AG10803 (cell line): Measurements from ENCODE around the gene IL21R.

Source experiments
- DNase-seq: peaks from one replicate; pipeline ENCODE4 v3.0.0; 2010; ENCODE audit warnings: low read depth
- H3K4me3 ChIP-seq: 2 replicates; pipeline ENCODE4 v1.5.1; 2011; ENCODE audit warnings: mild to moderate bottlenecking, low read length, control low read depth
- TF ChIP-seq, protein P1 (sequence below): conservative IDR thresholded peaks from 2 replicates; pipeline ENCODE4 v1.5.1; 2011; ENCODE audit warnings: mild to moderate bottlenecking, low read length, control low read depth, inconsistent platforms

IL21R gene

DNA sequence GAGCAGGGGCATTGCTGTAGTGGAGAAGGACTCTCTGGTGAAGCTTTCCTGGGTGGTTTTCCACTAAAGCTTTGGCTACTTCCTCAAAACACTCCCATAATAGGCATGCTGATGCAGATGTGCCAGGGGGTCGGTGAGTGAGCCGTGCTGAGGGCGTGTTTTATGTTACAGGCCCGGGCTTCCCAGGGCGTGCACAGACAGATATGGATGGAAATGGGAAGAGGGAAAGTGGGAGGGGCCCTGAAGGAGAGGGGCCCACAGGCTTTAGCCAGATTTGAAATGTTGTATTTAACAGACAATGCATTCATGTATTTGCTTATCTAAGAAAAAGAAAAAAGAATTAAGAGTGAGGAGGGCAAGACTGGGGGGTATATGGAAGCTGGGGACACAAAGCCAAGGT, 56.3 kb downstream of the IL21R start:
- TF ChIP-seq, protein P1, sequence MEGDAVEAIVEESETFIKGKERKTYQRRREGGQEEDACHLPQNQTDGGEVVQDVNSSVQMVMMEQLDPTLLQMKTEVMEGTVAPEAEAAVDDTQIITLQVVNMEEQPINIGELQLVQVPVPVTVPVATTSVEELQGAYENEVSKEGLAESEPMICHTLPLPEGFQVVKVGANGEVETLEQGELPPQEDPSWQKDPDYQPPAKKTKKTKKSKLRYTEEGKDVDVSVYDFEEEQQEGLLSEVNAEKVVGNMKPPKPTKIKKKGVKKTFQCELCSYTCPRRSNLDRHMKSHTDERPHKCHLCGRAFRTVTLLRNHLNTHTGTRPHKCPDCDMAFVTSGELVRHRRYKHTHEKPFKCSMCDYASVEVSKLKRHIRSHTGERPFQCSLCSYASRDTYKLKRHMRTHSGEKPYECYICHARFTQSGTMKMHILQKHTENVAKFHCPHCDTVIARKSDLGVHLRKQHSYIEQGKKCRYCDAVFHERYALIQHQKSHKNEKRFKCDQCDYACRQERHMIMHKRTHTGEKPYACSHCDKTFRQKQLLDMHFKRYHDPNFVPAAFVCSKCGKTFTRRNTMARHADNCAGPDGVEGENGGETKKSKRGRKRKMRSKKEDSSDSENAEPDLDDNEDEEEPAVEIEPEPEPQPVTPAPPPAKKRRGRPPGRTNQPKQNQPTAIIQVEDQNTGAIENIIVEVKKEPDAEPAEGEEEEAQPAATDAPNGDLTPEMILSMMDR, result no peak
- no peak for DNase-seq

DNA sequence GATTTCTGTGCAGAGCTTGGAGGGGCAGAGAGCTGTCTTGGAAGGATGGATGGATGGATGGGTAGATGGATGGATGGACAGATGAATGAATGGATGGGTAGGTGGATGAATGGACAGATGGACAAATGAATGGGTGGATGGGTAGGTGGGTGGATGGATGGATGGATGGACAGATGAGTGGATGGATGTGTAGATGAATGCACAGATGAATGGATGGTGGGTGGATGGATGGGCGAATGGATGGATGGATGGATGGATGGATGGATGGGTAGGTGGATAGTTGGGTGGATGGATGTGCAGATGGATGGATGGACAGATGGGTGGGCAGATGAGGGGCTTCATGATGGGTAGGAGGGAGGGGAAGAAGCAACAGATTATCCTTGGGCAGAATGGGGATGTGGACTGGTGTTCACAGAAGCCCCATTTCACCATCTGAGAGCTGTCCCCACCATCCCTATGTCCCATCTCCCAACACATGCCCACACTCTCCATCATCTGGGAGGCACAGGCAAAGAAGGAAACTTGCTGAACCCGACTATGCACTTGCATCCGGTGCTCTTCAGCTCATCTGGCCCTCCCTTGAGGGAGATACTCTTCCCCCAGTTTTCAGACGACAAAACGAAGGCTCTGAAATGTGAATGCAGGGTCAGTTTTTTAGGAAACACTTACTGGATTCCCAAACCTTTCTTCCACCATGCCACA, 57.2 kb downstream of the IL21R start:
- DNase-seq, result no peak

More for the DNA sequence above, 56.3 kb downstream of the IL21R start:
- H3K4me3 ChIP-seq, result no peak overlapping the region

DNA sequence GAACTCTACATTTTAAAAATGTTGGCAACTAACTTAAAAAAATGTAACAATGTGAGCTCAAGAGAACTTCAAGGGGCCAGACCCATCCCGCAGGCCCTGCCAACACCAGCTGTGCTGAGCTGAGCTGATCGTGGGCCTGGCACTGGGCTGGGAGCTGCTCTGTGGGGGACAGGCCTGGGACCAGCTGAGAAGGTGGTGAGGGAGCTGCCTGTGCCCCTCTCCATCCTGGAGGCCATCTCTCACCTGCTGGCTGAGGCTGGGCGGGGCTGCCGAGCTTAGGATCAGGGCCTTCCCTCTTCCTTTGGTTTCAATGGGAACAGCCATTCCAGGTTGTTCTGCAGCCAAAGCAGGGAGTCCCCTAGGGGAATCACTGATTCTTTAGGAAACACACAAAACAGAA, 58.2 kb downstream of the IL21R start:
- DNase-seq, result no peak
- H3K4me3 ChIP-seq, result no peak overlapping the region
- TF ChIP-seq, protein P1, result no peak

More for the DNA sequence above, 57.2 kb downstream of the IL21R start:
- TF ChIP-seq, protein P1, result no peak
- no peak overlapping the region for H3K4me3 ChIP-seq

DNA sequence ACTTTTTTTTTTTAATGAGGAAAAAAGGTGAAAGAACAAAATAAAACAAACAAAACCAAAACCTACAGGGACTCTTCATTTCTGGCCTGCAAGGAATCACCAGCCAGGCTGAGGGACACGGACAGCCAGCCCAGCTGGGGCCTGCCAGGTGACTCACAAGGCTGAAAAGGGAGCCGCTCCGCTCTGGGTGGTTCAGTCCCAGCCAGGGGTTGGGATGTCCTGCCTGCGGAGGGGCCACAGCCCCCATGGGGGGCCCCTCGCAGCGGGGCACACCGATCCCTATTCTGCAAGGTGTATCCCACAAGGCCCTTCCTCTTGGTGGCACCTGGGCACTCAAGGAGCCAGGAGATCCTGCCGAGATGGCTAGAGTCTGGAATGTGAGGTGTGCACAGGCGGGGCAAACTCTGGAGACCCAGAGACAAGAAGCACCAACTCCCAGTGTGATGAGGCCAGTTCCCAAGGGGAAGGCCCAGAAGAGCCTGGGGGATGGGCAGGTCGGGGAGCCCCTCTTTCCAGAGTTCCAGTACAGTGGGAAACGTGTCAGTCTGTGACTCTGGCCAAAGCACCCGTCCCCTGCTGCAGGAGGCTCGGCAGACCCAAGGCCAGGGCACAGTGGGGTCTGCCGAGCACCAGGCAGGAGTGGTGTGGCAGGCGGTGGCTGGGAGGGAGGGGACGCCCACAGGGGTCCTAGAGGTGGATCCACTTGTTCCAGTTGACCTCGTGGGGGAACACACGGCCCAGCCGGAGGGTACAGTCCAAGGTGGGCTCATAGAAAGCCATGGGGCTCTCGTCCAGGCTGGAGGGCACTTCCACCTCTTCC, 58.9 kb downstream of the IL21R start:
- no peak overlapping the region for H3K4me3 ChIP-seq
- no peak for DNase-seq
- TF ChIP-seq, protein P1, result no peak

DNA sequence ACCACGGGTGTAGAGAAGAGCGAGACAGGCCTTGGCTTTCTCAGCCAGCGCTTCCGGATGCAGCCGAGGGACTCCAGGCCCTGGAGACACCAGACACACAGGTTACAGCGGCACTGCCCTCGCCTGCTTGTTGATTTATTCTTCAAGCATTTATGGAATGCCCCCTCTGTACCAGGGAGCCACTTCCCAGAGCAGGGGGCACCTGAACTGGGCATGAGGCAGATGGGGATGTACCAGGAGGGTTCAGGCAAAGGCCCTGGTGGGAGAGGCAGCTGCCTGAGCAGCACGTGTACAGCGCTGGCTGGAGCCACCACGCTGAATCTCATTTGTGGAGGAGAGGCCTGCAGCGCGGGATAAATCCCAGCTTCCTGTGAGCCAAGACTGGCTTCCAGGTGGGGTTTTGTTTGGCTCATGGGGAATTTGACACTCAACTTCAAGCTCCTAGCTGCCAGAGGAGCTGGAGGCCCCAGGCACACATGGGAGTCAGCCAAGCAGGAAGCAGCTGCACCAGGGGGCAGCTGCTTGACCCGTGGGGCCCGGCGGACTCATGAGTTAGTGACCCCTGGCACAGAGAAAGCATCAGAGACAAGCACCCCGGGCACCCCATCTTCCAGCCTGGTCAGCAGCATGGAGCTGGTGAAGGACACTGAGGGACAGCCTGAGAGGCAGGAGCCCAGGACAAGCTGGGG, 59.7 kb downstream of the IL21R start:
- no peak overlapping the region for H3K4me3 ChIP-seq
- TF ChIP-seq, protein P1, result no peak
- no peak for DNase-seq

DNA sequence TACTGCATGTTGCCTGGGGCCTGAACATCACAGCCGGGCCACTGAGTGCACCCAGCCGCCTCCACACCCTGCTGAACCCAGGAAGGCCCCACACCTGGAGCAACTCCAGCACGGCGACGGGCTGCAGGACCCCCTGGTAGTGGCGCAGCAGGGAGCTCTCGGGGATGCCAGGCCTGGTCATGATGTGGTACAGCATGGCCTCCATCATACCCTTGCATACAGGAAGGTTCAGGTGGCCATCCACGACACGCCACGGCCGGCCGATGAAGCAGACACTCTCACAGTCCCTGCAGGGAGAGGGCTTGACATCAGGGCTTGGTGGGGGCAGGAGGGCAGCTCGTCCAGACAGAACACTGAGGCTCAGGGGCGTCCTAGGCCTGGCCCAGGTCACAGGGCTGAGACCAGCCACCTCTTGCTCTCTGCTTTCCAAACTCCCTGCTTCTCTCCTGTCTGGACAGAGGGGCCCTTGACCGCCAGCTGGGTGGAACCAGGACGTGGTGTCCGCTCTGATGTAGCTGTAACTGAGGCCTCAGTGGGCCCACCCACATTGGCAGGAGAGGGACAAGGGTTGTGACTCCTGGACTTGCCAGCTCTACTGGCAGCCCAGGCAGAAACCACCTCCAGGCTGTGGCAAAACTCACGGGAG, 60.3 kb downstream of the IL21R start:
- no peak overlapping the region for H3K4me3 ChIP-seq
- TF ChIP-seq, protein P1, result no peak
- DNase-seq, result no peak
